OCI-LY1 (cell line): Measurements from ENCODE around the gene REL.

Experiments
- H2AFZ ChIP-seq: fragments of 200-600 bp; sonication (generic), shearing (Covaris generic); 2 replicates; pipeline ENCODE4 v1.6.0; 2014; ENCODE audit warnings: antibody characterized with exemption, mild to moderate bottlenecking, low read length
- H3F3A ChIP-seq: fragments of 200-600 bp; sonication (generic), shearing (Covaris generic); 2 replicates; pipeline ENCODE4 v1.6.0; 2014; ENCODE audit warnings: mild to moderate bottlenecking, antibody characterized with exemption, low read length, moderate library complexity; ENCODE audit not compliant: insufficient read depth
- H3K27ac ChIP-seq: fragments of 200-600 bp; sonication (generic); 2 replicates; pipeline ENCODE4 v1.5.1; 2014; ENCODE audit warnings: low read length, mixed run types, mild to moderate bottlenecking, low read depth; ENCODE audit not compliant: poor library complexity, severe bottlenecking
- H3K27me3 ChIP-seq: fragments of 200-600 bp; sonication (generic); 2 replicates; pipeline ENCODE4 v1.6.0; 2014; ENCODE audit warnings: antibody characterized with exemption, mild to moderate bottlenecking, low read length, moderate library complexity; ENCODE audit not compliant: insufficient read depth
- H3K36me3 ChIP-seq: fragments of 200-600 bp; sonication (generic); 2 replicates; pipeline ENCODE4 v1.6.1; 2014; ENCODE audit warnings: mild to moderate bottlenecking, antibody characterized with exemption, low read length, moderate library complexity, mixed read lengths; ENCODE audit not compliant: insufficient read depth
- H3K4me1 ChIP-seq: fragments of 200-600 bp; sonication (generic); 2 replicates; pipeline ENCODE4 v1.5.1; 2014; ENCODE audit warnings: mild to moderate bottlenecking, low read length, moderate library complexity; ENCODE audit not compliant: insufficient read depth, severe bottlenecking
- H3K4me2 ChIP-seq: fragments of 200-600 bp; sonication (generic), shearing (Covaris generic); 2 replicates; pipeline ENCODE4 v1.6.1; 2014; ENCODE audit warnings: low read length
- H3K4me3 ChIP-seq: fragments of 200-600 bp; sonication (generic); 2 replicates; pipeline ENCODE4 v1.5.1; 2014; ENCODE audit warnings: low read length, low read depth, mild to moderate bottlenecking, mixed read lengths; ENCODE audit not compliant: poor library complexity, severe bottlenecking
- H3K79me2 ChIP-seq: fragments of 200-600 bp; shearing (Covaris generic); 2 replicates; pipeline ENCODE4 v1.6.1; 2016; ENCODE audit warnings: mixed run types, low read length, mixed read lengths; ENCODE audit not compliant: insufficient read depth
- H3K9ac ChIP-seq: fragments of 200-600 bp; sonication (generic), shearing (Covaris generic); 2 replicates; pipeline ENCODE4 v1.6.1; 2014; ENCODE audit warnings: mild to moderate bottlenecking, low read length, mixed read lengths
- H3K9me2 ChIP-seq: fragments of 200-600 bp; sonication (generic), shearing (Covaris generic); 2 replicates; pipeline ENCODE4 v1.6.1; 2014; ENCODE audit warnings: low read depth, mild to moderate bottlenecking, low read length, mixed read lengths
- H3K9me3 ChIP-seq: fragments of 200-600 bp; shearing (Covaris generic); 2 replicates; pipeline ENCODE4 v1.6.1; 2014; ENCODE audit warnings: low read length, mixed read lengths
- H4K20me1 ChIP-seq: fragments of 200-600 bp; sonication (generic), shearing (Covaris generic); 2 replicates; pipeline ENCODE4 v1.6.0; 2016; ENCODE audit warnings: mild to moderate bottlenecking, low read length; ENCODE audit not compliant: insufficient read depth
- EZH2 ChIP-seq: fragments of 200-600 bp; sonication (generic), shearing (Covaris generic); IDR thresholded peaks from 2 replicates; pipeline ENCODE4 v1.8.0; 2017; ENCODE audit warnings: borderline replicate concordance, mixed run types, mild to moderate bottlenecking, antibody characterized with exemption, low read length, moderate library complexity, mixed read lengths
- TF ChIP-seq, protein P1 (sequence below): fragments of 200-600 bp; sonication (generic), shearing (Covaris generic); IDR thresholded peaks from 2 replicates; pipeline ENCODE4 v1.5.1; 2017; ENCODE audit warnings: mild to moderate bottlenecking, antibody characterized with exemption, low read length, moderate library complexity, mixed read lengths

REL gene

DNA sequence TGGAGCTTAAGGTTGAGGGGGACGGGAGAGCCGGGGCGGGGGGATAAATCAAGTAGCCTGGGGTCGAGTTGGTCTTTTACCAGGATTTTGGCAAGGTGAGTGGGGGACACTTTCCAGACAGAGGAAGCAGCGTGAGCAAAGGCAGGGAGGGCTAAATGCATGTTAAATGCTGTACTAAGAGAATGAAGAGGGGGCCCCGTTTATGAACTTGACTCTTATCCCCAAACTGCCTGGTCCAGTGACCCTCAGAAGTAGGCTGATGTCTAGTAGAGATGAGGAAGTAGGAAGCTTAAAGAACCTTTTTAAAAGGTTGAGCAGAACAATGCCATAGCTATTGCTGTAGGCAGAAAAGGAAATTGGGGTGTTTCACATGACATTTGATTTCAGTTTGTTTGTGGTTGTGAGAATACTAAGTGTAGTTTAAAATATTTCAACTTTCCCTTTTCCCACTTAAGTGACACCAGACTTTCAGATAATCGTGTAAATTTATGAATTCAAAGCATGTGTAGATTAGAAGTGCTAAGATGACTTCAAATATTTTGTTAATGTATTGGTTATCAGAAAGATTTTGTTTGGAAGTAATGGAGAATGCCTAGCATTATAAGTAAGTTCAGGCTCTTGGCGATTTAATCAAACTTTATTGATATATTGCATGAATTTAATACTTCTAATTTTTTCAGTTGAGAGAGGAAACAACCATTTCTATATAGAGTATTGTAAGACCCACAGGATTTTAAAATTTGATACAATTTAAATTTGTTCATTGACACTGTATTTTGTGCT lies 1.8 kb downstream of the REL start:
- Histone ChIP-seq H3K27me3 (no peaks in the 10 kb centered on the region), H3K4me1 (peaks cover 39% of the 10 kb centered on the region), H3K9me2 (no peaks in the 10 kb centered on the region), H3K9ac (peak overlapping the region; percentile 91), H2AFZ (no peak overlapping the region), H3K4me3 (peak overlapping the region; percentile 81), H3K4me2 (peak overlapping the region; percentile 96), H3K79me2 (peaks cover 68% of the 10 kb centered on the region), H3K27ac (peak overlapping the region; percentile 89), H3K9me3 (no peaks in the 10 kb centered on the region), H3F3A (peaks cover 3% of the 10 kb centered on the region; the same call in 1 of the 2 replicates), H3K36me3 (peaks cover 64% of the 10 kb centered on the region), H4K20me1 (no peaks in the 10 kb centered on the region)
- TF ChIP-seq EZH2 = no peak
- TF ChIP-seq, protein P1, sequence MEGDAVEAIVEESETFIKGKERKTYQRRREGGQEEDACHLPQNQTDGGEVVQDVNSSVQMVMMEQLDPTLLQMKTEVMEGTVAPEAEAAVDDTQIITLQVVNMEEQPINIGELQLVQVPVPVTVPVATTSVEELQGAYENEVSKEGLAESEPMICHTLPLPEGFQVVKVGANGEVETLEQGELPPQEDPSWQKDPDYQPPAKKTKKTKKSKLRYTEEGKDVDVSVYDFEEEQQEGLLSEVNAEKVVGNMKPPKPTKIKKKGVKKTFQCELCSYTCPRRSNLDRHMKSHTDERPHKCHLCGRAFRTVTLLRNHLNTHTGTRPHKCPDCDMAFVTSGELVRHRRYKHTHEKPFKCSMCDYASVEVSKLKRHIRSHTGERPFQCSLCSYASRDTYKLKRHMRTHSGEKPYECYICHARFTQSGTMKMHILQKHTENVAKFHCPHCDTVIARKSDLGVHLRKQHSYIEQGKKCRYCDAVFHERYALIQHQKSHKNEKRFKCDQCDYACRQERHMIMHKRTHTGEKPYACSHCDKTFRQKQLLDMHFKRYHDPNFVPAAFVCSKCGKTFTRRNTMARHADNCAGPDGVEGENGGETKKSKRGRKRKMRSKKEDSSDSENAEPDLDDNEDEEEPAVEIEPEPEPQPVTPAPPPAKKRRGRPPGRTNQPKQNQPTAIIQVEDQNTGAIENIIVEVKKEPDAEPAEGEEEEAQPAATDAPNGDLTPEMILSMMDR = no peak

DNA sequence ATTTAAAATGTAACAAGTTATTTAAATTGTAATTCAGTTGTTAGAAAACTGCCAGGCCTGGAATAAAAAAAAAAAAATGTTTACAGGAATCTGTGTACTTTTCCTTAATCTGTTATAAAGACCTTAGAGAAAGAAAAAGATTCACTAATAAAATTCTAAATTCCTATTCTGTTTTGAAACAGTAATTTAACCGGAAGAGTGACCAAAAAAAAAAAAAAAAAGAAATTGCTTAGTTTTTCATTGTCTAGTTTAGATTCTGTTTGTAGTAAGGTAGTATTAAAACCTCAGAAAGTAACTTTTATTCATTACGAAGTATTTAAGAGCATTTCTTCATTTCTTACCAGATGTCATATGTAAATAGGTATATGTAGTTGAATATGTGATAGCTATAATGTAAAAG lies 2.5 kb downstream of the REL start:
- peak overlapping the region; percentile 91 for H3K9ac ChIP-seq

GRCh38 chr2:60884800-60885199 lies 3.4 kb downstream of the REL start:
- H3K27me3 ChIP-seq = no peaks in the 10 kb centered on the region
- peaks cover 82% of the 10 kb centered on the region for H3K79me2 ChIP-seq
- no peak overlapping the region for H2AFZ ChIP-seq
- H3K4me3 ChIP-seq = peak overlapping the region; percentile 81
- no peaks in the 10 kb centered on the region for H3K9me3 ChIP-seq
- 0 out of 2 replicates have a peak, but pooled peaks cover 2% of the 10 kb centered on the region for H4K20me1 ChIP-seq
- TF ChIP-seq, protein P1 = no peak
- no peak for TF ChIP-seq EZH2
- peak overlapping the region; percentile 89 for H3K27ac ChIP-seq
- peak overlapping the region; percentile 96 for H3K4me2 ChIP-seq
- peaks cover 78% of the 10 kb centered on the region for H3K36me3 ChIP-seq
- H3K9me2 ChIP-seq = no peaks in the 10 kb centered on the region
- no peaks in the 10 kb centered on the region; the same call in 1 of the 2 replicates for H3F3A ChIP-seq
- H3K4me1 ChIP-seq = peaks cover 46% of the 10 kb centered on the region
- peak overlapping the region; percentile 91 for H3K9ac ChIP-seq

More for the DNA sequence above, 2.5 kb downstream of the REL start:
- H3F3A ChIP-seq = no peaks in the 10 kb centered on the region; the same call in 1 of the 2 replicates
- no peaks in the 10 kb centered on the region for H4K20me1 ChIP-seq
- H3K79me2 ChIP-seq = peaks cover 75% of the 10 kb centered on the region
- peaks cover 71% of the 10 kb centered on the region for H3K36me3 ChIP-seq
- H3K9me2 ChIP-seq = no peaks in the 10 kb centered on the region
- no peaks in the 10 kb centered on the region for H3K27me3 ChIP-seq
- TF ChIP-seq, protein P1 = no peak
- no peak for TF ChIP-seq EZH2
- no peak overlapping the region for H2AFZ ChIP-seq
- peak overlapping the region; percentile 81 for H3K4me3 ChIP-seq
- H3K9me3 ChIP-seq = no peaks in the 10 kb centered on the region
- peak overlapping the region; percentile 96 for H3K4me2 ChIP-seq
- H3K27ac ChIP-seq = peak overlapping the region; percentile 89
- H3K4me1 ChIP-seq = peaks cover 43% of the 10 kb centered on the region
